Fibroblast of villous mesenchyme (primary cell): Measurements from ENCODE around the gene QRFPR. TPM values are rescaled to one million over a fixed set of nuclear protein-coding genes. Genes with fewer than 3 reads are reported as not detected.
A peak's percentile ranks its signal among the peaks of the same experiment; 100 is the strongest.

Experiments used
- DNase-seq: peaks from one replicate; pipeline ENCODE4 v3.0.0-alpha.2; 2010; ENCODE audit warnings: low read depth
- H3K4me3 ChIP-seq: 2 replicates; pipeline ENCODE4 v1.5.1; 2011; ENCODE audit warnings: low read depth, mild to moderate bottlenecking, low read length
- CTCF ChIP-seq: IDR thresholded peaks from 2 replicates; pipeline ENCODE4 v1.5.1; 2012; ENCODE audit warnings: low read depth, mild to moderate bottlenecking, low read length; ENCODE audit not compliant: insufficient read depth
- small RNA-seq: library from RNA; depleted of rRNA; stranded (forward); fragments of <200 nt; gene quantifications from one replicate; pipeline ENCODE3, GENCODE V24; 2012
- total RNA-seq: library from RNA; depleted of rRNA; stranded (reverse); fragments of >200 nt; gene quantifications from 2 replicates; pipeline ENCODE4 v1.2.3, GENCODE V29; 2012

Gene QRFPR
- total RNA-seq, 1 donor = not detected

DNA sequence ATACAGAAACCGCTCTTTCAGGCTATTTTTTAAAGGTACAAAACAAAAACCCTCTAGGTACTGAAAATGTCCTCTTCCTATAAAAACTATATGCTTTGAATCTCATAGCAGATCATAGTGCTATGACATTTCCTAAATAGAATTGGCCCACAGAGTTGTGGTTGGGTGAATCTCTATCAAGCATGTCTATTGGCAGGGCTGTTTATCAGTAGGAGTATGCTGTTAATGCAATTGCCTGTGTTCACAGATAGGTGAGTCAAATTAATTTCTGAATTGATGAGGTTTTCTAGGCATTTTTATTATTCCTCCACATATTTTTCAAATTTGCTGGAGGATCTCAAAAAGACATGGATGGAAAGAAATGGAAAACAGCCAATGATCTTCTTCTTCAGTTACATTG is 73.9 kb downstream of the QRFPR start:
- H3K4me3 ChIP-seq = no peak overlapping the region
- no peak for DNase-seq
- no peak for TF ChIP-seq CTCF

DNA sequence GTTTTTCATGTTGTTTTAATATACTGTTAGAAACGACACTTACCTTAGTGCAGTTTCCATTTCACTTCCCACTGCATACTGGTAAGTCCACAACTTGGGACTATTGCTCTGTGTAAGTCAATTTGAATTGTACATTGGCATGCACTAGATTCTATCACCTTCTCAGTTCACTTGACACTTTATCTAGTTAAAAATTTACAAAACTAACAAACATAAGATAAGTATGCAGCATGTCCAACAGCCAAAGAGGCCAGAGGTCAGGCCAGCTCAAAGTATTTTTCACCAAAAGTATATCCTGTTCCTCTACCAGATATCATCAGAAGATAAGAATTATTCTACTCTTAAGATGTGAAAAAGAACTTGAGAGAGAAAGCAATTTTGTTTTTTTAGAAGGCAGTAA is 75.9 kb downstream of the QRFPR start:
- H3K4me3 ChIP-seq = no peak overlapping the region
- TF ChIP-seq CTCF = no peak
- no peak for DNase-seq

DNA sequence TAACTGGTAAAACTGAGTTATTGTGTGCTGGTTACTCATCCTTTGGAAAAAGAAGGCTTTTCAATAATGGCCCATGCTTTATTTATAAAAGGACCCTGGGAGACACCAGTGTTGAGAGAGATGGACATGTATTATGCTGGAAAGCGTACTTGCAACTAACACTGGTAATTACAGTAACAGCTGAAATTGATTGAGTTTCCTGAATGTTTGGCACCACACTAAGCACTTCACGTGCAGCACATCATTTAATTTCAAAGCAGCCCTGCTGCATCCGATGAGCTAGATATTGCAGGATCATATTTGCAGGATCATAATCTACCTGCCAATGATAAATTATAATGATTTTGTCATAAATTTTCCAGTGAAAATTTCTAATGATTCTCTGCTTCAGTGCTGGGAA is 81.5 kb downstream of the QRFPR start:
- H3K4me3 ChIP-seq = no peak overlapping the region
- no peak for TF ChIP-seq CTCF
- DNase-seq = no peak

DNA sequence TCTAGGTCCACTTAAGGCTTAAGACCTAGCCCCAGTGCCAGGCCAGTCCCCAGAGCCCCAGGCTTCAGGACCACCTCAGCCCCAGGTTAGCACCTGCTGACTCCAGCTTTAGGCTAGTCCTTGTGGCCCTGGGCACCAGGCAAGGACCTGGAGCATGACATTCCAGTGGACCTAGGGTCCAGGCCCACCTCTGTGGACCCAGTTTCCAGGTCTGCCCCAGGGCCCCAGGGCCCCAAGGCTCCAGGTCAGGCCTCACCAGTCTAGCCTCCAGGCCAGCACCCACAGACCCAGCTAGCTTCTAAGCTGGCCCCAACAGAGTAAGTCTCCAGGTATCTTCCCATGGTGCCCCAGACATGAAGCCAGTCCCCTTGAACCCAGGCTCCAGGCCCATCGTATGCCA is 97.5 kb downstream of the QRFPR start:
- no peak overlapping the region for H3K4me3 ChIP-seq
- no peak for TF ChIP-seq CTCF
- DNase-seq = no peak

- no peak for DNase-seq
- no peak overlapping the region for H3K4me3 ChIP-seq
- TF ChIP-seq CTCF = no peak
These were observed 100.4 kb downstream of the QRFPR start for GRCh38 chr4:121280425-121280824.

DNA sequence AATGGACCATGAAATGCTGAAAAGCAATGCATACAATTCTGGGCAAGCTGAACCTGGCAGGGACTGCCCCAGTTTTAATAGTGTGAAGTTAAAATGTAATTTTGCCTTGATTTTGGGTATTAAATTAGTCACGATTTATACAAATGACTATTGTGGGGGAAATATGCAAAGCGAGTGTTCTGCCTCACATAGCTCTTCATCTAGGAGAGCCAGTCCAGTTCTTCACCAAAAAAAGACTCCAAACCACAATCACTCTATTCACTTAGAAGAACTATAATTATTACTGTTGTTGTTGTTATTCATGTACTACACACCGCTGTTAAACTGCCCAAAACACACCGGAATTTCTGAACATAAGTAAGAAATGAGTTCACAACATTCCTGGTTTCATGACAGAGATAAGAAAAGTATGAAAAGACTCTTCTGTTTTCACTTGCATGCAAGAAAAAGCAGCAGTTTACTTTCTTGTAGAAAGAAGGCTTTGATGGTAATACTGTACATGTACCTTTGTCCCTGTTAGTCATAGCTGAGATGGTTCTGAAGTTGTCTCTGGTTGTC is 101.9 kb downstream of the QRFPR start:
- TF ChIP-seq CTCF = no peak
- peak; percentile 45 for DNase-seq

More for the DNA sequence above, 101.9 kb downstream of the QRFPR start:
- no peak overlapping the region for H3K4me3 ChIP-seq

Small RNAs within 50 kb of the gene (small RNA-seq; reads per million reads assigned to genes)
- not detected for gene RF00019

Other genes with a start within 250 kb of the QRFPR start
- 0.32 and 0.43 TPM in 2 replicates for gene TNIP3, start 216.7 kb downstream of the QRFPR start, total RNA-seq